GM18870 (cell line): Measurements from ENCODE around the gene ARID3A.
"Not testable (repeated sequence)": the region's sequence is repeated elsewhere in the genome, so short reads cannot be mapped to it uniquely, and the experiment has no call there.

Source experiments
- ATAC-seq: cut with Tn5 transposase; IDR thresholded peaks from one replicate; pipeline ENCODE4 v1.9.1; 2021; ENCODE audit warnings: moderate library complexity; ENCODE audit not compliant: unreplicated experiment

Gene ARID3A

GRCh38 chr19:925526-926322 lies at the start of gene ARID3A:
Gene ARID3A, plus strand, starts transcription at chr19:926035. Its CDS starts 3,494 bp downstream, at chr19:929529.
- peak; percentile 51 for ATAC-seq

- no peak for ATAC-seq
Observed at GRCh38 chr19:876089-876488, 49.7 kb upstream of the ARID3A start.

GRCh38 chr19:876780-877314 lies 49.0 kb upstream of the ARID3A start:
- ATAC-seq: no peak

- ATAC-seq: not testable (repeated sequence)
Observed at GRCh38 chr19:877992-878660, 47.7 kb upstream of the ARID3A start.

- not testable (repeated sequence) for ATAC-seq
Observed at GRCh38 chr19:878751-879561, 46.9 kb upstream of the ARID3A start.

- no peak for ATAC-seq
Observed at GRCh38 chr19:879711-880438, 46.0 kb upstream of the ARID3A start.

- ATAC-seq: no peak
Observed at GRCh38 chr19:881385-882071, 44.3 kb upstream of the ARID3A start.

GRCh38 chr19:882871-883497 lies 42.9 kb upstream of the ARID3A start:
- no peak for ATAC-seq

- ATAC-seq: no peak
Observed at GRCh38 chr19:883661-884211, 42.1 kb upstream of the ARID3A start.

- no peak for ATAC-seq
Observed at GRCh38 chr19:884420-885211, 41.2 kb upstream of the ARID3A start.

- no peak for ATAC-seq
Observed at GRCh38 chr19:885536-886224, 40.2 kb upstream of the ARID3A start.

- ATAC-seq: no peak
Observed at GRCh38 chr19:887072-887471, 38.8 kb upstream of the ARID3A start.

- no peak for ATAC-seq
Observed at GRCh38 chr19:887599-887998, 38.2 kb upstream of the ARID3A start.

GRCh38 chr19:888581-889385 lies 37.1 kb upstream of the ARID3A start:
- no peak for ATAC-seq

- ATAC-seq: no peak
Observed at GRCh38 chr19:889662-890295, 36.1 kb upstream of the ARID3A start.

GRCh38 chr19:890831-891230 lies 35.0 kb upstream of the ARID3A start:
- no peak for ATAC-seq
